ENCODE data around the gene WDR19.
A peak's percentile ranks its signal among the peaks of the same experiment; 100 is the strongest.

WDR19 gene

GRCh38 chr4:39303871-39304270 lies 121.5 kb downstream of the WDR19 start:
- no peak for DNase-seq (ENCODE audit: low spot score)

GRCh38 chr4:39304651-39305050 lies 122.3 kb downstream of the WDR19 start:
- no peak for DNase-seq (ENCODE audit: low spot score)

GRCh38 chr4:39305912-39306677 lies 123.8 kb downstream of the WDR19 start:
- no peak for DNase-seq (ENCODE audit: low spot score)

DNA sequence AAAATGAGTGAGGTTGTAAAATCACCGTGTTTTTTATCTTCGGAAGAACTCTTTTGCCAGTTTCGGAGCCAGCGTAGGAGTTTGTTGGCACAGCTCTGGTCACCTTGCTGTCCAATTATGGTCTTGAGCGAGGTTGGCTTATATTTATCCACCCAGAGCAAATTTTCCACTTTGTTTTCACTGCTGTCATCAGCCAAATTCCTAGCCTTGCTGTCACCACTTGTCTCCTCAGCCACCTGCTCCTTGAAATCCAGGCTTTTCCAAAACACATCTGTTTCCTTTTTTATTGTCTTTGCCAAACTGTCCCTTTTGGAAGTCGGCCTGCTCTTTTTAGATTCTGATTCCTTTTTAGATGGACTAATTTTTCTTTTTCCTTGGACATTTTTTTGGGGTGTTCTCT lies 126.3 kb downstream of the WDR19 start:
- no peak for DNase-seq (ENCODE audit: low spot score)

DNA sequence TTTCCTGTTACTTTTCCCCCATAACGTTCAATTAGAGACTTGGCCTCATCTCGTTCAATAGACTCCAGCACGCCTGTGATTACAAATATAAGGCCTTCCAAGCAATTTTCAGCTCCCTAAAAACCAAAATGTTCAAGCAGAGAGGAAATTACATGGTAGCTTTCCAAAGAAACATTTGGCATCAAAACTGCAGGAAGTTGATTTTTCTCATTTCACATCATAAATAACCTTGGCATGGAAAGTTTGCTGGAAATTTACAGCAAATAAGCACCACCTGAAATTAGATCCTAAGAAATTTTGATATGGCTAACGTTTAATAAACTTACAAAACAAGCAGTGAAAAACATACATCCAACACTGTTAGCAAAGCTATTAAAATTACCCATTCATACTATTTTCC lies 130.5 kb downstream of the WDR19 start:
- DNase-seq (ENCODE audit: low spot score): no peak

DNA sequence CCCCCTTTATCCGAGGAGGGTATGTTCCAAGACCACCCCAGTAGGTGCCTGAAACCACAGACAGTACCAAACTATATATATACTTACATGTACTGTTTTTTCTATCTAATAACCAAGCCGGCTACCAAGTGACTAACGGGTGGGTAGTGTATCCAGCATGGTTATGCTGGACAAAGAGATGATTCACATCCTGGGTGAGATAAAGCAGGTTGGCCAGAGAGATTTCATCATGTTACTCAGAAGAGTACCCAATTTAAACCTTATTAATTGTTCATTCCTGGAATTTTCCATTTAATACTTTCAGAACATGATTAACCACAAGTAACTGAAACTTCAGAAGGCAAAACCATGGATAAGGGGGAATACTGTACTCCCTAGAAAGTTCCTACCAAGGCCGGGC lies 137.3 kb downstream of the WDR19 start:
- DNase-seq (ENCODE audit: low spot score): no peak

- no peak for DNase-seq (ENCODE audit: low spot score)
Measured at GRCh38 chr4:39320381-39321115, 138.2 kb downstream of the WDR19 start.

- no peak for DNase-seq (ENCODE audit: low spot score)
Measured at GRCh38 chr4:39323821-39324220, 141.5 kb downstream of the WDR19 start.

- DNase-seq (ENCODE audit: low spot score): peak; percentile 67
Measured at GRCh38 chr4:39324446-39324845, 142.1 kb downstream of the WDR19 start.

DNA sequence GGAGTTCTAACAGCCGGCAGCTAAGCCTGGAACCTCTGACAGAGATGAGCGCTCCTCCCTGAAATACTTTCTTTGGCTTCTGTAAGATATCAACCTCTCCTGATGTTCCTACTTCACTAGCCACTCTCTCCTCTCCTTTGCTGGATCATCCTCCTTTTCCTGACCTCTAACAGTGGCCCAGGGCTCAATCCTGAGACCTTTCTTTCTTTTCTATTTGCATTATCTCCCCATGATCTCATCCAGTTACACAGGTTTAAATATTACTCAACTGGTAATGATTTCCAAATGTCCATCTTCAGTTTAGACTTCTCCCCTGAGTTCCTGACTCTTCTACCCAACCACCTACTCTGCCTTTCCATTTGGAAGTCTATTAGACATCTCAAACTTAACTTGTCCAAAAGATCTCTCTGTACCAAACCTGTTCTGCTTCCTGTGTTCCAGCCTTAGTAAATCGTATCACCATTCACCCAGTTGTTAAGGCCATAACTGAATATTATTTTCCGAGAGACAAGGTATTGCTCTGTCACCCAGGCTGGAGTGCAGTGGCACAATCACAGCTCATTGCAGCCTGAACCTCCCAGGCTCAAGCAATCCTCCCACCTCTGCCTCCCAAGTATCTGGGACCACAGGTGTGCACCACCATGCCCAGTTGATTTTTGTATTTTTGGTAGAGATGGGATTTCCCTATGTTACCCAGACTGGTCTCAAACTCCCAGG lies 142.7 kb downstream of the WDR19 start:
- DNase-seq (ENCODE audit: low spot score): no peak

DNA sequence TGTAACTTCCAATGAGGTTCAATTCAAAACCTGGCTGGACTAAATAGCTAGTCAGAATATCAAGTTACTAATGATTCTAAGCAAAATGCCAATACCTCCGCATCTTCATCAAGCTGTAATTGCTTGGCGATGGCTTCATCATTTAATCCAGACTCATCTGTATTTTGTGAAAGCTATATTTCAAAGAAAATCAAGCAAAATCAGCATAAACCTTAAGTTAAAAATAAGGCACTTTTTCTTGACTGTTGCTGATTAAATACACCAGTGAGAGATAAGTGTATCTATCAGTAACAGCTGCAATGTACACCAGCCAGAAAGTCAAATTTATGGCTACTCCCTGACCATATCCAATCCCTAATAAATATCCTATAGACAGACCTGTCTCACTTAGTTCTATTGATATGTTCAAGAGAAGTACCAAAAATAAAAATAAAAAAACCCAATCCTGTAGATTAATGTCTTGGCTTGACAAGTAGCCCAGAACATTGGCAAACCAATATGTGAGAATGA lies 144.2 kb downstream of the WDR19 start:
- DNase-seq (ENCODE audit: low spot score): no peak

DNA sequence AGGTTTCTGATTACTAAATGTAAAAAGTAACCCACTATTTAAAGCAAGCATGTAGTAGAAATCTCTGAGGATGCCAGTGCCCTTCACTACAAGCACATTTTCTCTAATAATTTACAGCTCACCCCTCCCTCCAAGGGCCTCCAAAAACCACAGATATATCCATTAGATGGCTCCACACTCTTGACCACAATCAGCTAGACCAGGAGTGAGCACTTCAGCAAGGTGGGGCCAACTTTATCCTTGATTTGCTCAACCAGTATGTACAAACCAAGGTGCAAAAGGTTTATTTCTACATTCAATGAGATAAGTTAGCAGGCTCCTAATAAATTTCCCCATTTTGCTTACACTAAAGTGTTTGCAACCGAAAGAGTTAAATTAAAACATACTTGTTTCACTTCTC lies 148.0 kb downstream of the WDR19 start:
- no peak for DNase-seq (ENCODE audit: low spot score)

DNA sequence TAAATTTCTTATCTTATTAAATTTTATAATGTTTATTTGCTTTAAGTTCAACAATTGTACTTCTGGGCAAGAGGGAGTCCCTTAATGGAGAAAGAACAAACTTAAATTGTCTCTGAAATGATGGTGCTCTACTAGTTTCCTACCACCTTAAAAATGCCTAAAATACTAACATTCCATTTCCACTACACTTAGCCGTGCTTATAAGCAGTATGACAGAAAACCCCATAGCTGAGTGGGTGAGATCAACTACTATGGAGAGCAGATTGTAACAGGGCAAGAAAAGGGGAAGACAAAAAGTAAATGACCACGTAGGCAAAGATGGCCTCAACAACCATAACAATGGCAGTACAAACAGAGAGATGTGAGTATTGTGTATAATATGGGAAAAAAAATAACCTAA lies 148.9 kb downstream of the WDR19 start:
- no peak for DNase-seq (ENCODE audit: low spot score)

All from putamen (tissue), 1 donor.